Measurements from ENCODE around the gene GNG7. TPM values are rescaled to one million over a fixed set of nuclear protein-coding genes. Genes with fewer than 3 reads are reported as not detected.

GNG7 gene
- total and polyA plus RNA-seq, 8 donors, result 4.0 to 8.8 (median 6.0) TPM

DNA sequence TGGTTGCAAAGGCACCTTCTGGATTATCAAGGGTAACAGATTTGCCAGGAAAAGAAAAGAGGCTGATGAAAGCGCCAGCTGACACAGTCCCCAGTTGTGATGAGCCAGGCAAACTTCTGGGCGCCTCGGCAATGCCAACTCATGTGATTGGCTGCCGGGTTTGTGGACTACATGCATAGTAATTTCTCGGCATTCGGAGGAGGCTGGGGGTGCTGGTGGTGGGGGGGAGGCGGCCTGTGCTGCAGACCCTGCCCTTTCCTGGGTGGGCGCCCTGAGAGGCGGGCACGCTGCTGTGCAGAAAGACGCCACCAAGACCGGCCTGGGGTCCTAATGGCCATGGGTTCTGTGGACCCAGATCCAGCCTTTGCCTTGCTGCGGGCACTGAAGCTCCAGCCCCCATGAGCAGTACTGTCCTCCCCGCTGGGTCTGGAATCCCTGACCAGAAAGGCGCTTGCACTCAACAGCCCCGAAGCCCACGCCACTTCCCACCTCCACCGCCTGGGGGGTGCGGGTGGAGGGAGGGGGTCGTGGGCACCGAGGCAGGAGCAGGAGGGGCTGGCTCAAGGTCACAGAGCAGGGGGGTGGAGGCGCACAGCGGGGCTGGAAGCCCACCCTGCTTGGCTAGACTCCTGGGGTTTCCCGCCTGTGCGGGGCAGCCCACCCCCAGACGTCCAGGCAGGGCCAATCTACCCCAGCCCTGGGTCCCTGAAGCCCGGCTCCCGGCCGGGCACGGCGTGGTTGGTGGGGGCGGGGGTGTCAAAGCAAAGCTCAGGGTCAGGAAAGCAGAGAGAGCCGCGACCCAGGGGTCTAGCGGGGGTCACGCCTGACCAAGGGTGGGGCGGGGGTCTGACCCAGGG lies 17.7 kb upstream of the GNG7 start:
- no peak for FAIRE-seq
- 6 to 13% methylated on average over 29 to 37 of the region's 37 CpGs for WGBS, 2 donors

DNA sequence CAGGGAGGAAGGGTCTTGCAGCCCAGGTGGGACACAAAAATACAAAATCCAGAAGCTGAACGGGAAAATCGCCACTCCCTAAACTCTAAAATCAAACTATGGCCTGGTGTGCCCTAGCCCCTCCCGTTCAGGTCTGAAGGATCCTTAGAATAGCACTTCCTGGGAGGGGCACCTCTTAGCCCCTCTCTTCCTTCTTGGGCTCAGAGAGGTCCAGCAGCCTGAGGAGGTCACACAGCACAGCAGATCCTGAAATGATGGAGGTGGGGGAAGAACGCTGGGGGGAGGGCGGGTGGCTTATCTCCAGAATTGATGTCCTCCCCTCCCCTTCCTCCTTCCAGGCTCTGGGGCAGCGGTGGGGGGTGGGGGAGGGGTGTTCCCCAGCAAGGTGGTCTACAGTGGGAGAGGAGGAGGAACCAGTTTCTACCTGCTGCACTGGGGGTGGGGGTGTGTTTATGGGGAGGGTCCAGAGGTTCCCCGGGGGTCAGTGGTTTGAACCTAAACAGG lies 16.8 kb upstream of the GNG7 start:
- no peak for FAIRE-seq
- Histone ChIP-seq H3K9me3 (no peaks in the 10 kb centered on the region), H3K27me3 (no peaks in the 10 kb centered on the region), H3K4me1 (peaks cover 0 to 4% (median 0%) of the 10 kb centered on the region in 3 donors), H3K4me3 (no peak overlapping the region), H3K36me3 (no peaks in the 10 kb centered on the region), H3K27ac (no peak overlapping the region)
- intact Hi-C loops (cut with DNase I), result no loop called here
- TF ChIP-seq, protein P1, sequence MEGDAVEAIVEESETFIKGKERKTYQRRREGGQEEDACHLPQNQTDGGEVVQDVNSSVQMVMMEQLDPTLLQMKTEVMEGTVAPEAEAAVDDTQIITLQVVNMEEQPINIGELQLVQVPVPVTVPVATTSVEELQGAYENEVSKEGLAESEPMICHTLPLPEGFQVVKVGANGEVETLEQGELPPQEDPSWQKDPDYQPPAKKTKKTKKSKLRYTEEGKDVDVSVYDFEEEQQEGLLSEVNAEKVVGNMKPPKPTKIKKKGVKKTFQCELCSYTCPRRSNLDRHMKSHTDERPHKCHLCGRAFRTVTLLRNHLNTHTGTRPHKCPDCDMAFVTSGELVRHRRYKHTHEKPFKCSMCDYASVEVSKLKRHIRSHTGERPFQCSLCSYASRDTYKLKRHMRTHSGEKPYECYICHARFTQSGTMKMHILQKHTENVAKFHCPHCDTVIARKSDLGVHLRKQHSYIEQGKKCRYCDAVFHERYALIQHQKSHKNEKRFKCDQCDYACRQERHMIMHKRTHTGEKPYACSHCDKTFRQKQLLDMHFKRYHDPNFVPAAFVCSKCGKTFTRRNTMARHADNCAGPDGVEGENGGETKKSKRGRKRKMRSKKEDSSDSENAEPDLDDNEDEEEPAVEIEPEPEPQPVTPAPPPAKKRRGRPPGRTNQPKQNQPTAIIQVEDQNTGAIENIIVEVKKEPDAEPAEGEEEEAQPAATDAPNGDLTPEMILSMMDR (IDR thresholded peaks at IDR 0.05), result no peak
- ATAC-seq, result no peak
- no peak for DNase-seq
- WGBS, 2 donors, result 66 to 77% methylated on average over 7 of the region's 7 CpGs

More for the DNA sequence above, 17.7 kb upstream of the GNG7 start:
- intact Hi-C loops (cut with DNase I), result no loop called here
- peak overlapping the region; percentile 20 to 52 (median 35) for H3K4me3 ChIP-seq
- no peaks in the 10 kb centered on the region for H3K36me3 ChIP-seq
- H3K27ac ChIP-seq, result no peak overlapping the region
- H3K4me1 ChIP-seq, result peaks cover 0 to 4% (median 0%) of the 10 kb centered on the region in 3 donors
- TF ChIP-seq, protein P1 (IDR thresholded peaks at IDR 0.05), result no peak
- ATAC-seq (peak; percentile 52 to 70 (median 70)), DNase-seq (peak in 3 of 6 donors; percentile 62 to 75 (median 62))
- no peaks in the 10 kb centered on the region for H3K27me3 ChIP-seq
- no peaks in the 10 kb centered on the region for H3K9me3 ChIP-seq

DNA sequence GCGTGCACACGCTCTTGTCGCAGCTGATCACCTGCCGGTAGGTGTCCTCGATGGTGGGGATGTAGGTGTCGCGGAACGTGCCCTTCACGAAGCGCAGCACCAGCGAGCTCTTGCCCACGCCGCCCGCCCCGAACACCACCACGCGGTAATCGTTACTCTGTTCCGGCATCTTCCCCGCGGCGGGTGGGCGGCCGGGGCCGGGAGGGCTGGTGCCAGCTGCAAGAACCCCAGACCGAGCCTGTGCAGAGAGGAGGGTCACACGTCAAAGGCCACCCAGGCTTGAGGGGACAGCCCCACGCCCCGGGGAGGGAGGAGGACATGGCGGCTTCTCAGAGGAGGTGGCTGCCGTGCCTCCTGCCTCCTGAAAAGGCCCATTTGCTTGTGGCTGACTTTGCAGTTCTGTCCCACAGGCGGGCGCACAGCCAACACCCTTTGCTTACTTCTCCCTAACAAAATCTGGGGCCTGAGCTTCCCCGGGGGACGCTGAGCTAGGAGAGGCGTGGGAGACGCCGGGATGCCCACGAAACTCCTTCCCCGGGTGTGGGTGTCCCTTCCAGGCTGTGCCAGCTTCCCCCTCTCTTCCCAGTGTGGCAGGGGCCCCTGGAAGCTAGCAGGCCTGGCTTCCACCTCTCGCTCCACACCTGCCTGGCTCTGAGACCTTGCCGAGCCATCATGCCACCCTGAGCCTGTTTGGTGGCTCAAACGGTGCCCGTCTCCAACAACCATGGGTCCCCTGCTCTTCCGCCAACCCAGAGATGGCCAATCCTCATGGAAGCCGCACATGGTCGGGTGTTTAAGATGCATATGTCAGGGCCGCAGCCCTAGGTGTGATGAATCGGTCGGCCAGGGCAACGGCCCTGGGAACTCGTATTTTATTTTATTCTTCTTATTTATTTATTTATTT lies 15.4 kb upstream of the GNG7 start:
- FAIRE-seq, result no peak
- peaks cover 0 to 4% (median 0%) of the 10 kb centered on the region in 3 donors for H3K4me1 ChIP-seq
- H3K27me3 ChIP-seq, result no peaks in the 10 kb centered on the region

DNA sequence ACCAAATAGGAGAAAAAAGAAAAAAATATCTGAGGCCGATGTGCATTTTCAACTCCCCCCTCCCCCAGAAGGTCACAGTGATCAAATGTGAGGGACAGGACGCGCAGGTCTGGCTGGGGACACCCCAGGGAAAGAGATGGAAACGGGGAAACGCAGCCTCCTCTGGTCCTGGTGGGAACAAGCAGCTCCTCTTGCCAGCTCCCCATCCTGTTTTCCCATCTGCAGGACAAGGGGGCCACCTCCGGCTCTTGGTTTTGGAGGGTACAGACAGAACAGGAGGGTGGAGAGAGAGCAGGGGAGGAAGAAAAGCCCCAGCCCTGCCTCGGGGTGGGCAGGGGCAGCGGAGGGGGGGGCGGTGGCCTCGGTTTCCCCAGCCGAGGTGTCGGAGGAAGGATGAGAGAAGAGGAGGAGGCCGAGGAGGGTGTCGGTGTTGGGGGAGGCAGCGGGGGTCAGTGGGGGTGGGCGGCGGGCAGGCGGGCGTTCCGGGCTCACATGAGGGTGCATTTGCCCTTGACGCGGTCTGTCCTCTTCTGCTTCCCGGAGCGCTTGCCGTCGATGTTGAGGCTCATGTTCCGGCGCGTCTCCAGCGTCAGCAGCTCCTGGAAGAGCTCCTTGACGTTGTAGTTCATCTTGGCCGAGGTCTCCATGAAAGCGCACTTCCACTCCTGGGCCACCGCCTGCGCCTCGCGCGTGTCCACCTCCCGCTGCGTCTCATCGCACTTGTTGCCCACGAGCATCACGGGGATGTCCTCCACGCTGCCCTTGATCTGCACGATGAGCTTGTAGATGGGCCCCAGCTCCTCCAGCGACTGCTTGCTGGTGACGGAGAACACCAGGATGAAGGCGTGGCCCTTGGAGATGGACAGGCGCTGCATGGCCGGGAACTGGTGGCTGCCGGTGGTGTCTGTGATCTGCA lies 14.5 kb upstream of the GNG7 start:
- FAIRE-seq (no peak), DNase-seq (peak in 1 of 6 donors; percentile 48), ATAC-seq (no peak)
- no peak overlapping the region for H3K27ac ChIP-seq
- 93 to 95% methylated on average over 48 to 51 of the region's 51 CpGs for WGBS, 2 donors
- intact Hi-C loops (cut with DNase I), result no loop called here
- H3K27me3 ChIP-seq, result no peaks in the 10 kb centered on the region
- H3K9me3 ChIP-seq, result no peaks in the 10 kb centered on the region
- no peak overlapping the region for H3K4me3 ChIP-seq
- H3K36me3 ChIP-seq, result no peaks in the 10 kb centered on the region
- peaks cover 0 to 4% (median 0%) of the 10 kb centered on the region in 3 donors for H3K4me1 ChIP-seq
- TF ChIP-seq, protein P1 (IDR thresholded peaks at IDR 0.05), result no peak

More for the DNA sequence above, 15.4 kb upstream of the GNG7 start:
- Histone ChIP-seq H3K36me3 (no peaks in the 10 kb centered on the region), H3K4me3 (no peak overlapping the region), H3K27ac (no peak overlapping the region), H3K9me3 (no peaks in the 10 kb centered on the region)
- no peak for ATAC-seq
- 91 to 92% methylated on average over 47 to 52 of the region's 52 CpGs for WGBS, 2 donors
- peak in 1 of 6 donors; percentile 70 for DNase-seq
- intact Hi-C loops (cut with DNase I), result no loop called here
- TF ChIP-seq, protein P1 (IDR thresholded peaks at IDR 0.05), result no peak

Data from pancreas (tissue), 10 donors.